Prostate gland (tissue), 2 donors: ENCODE data around the gene FZD10.

ENCODE experiments used
- CTCF ChIP-seq, 4 experiments: fragments of 200-600 bp in 2 of 4; fragments of 450-650 bp in 2 of 4; sonication (generic) in 2 of 4; IDR thresholded peaks; 1 replicate in 3 of 4; 2 replicates in 1 of 4; pipeline ENCODE4 v1.5.1; 2016 to 2019; ENCODE audit warnings: antibody characterized with exemption in 4 of 4, mild to moderate bottlenecking in 2 of 4, moderate library complexity in 2 of 4
- POLR2A ChIP-seq: fragments of 450-650 bp; IDR thresholded peaks from one replicate; pipeline ENCODE4 v1.6.1; 2016; ENCODE audit warnings: antibody characterized with exemption, mild to moderate bottlenecking

- TF ChIP-seq POLR2A (no peak), CTCF (IDR thresholded peaks at IDR 0.05) (no peak)
These were observed 19.1 kb upstream of the FZD10 start for GRCh38 chr12:130143136-130143535.
